Ishikawa (cell line): ENCODE measurements around the gene OR4D11.

ENCODE experiments used
- CEBPB ChIP-seq: IDR thresholded peaks from 2 replicates; pipeline ENCODE4 v1.6.1; 2012
- CREB1 ChIP-seq: IDR thresholded peaks from 2 replicates; pipeline ENCODE4 v1.6.1; 2012; ENCODE audit warnings: low read depth
- EGR1 ChIP-seq: IDR thresholded peaks from 2 replicates; pipeline ENCODE4 v1.6.1; 2012
- EP300 ChIP-seq: IDR thresholded peaks from 2 replicates; pipeline ENCODE4 v1.6.1; 2012; ENCODE audit warnings: borderline replicate concordance
- FOXM1 ChIP-seq: IDR thresholded peaks from 2 replicates; pipeline ENCODE4 v1.6.1; 2012; ENCODE audit warnings: low read depth, borderline replicate concordance
- NFIC ChIP-seq: IDR thresholded peaks from 2 replicates; pipeline ENCODE4 v1.6.1; 2012
- RAD21 ChIP-seq: IDR thresholded peaks from 2 replicates; pipeline ENCODE4 v1.6.1; 2012; ENCODE audit warnings: low read depth
- TAF1 ChIP-seq: IDR thresholded peaks from 2 replicates; pipeline ENCODE4 v1.6.1; 2012; ENCODE audit warnings: low read depth, mild to moderate bottlenecking
- TCF12 ChIP-seq: IDR thresholded peaks from 2 replicates; pipeline ENCODE4 v1.6.1; 2012; ENCODE audit warnings: low read depth
- TEAD4 ChIP-seq: IDR thresholded peaks from 2 replicates; pipeline ENCODE4 v1.6.1; 2012
- YY1 ChIP-seq: IDR thresholded peaks from 2 replicates; pipeline ENCODE4 v1.6.1; 2012; ENCODE audit warnings: low read depth
- ZBTB7A ChIP-seq: IDR thresholded peaks from 2 replicates; pipeline ENCODE4 v1.6.1; 2012; ENCODE audit warnings: low read depth
- TF ChIP-seq, protein P1 (sequence below): IDR thresholded peaks from 2 replicates; pipeline ENCODE4 v1.6.1; 2012; ENCODE audit warnings: low read depth, mild to moderate bottlenecking
- TF ChIP-seq, protein P2 (sequence below): IDR thresholded peaks from 2 replicates; pipeline ENCODE4 v1.6.1; 2012
- TF ChIP-seq, protein P3 (sequence below): IDR thresholded peaks from 2 replicates; pipeline ENCODE4 v1.6.1; 2012

The OR4D11 gene

DNA sequence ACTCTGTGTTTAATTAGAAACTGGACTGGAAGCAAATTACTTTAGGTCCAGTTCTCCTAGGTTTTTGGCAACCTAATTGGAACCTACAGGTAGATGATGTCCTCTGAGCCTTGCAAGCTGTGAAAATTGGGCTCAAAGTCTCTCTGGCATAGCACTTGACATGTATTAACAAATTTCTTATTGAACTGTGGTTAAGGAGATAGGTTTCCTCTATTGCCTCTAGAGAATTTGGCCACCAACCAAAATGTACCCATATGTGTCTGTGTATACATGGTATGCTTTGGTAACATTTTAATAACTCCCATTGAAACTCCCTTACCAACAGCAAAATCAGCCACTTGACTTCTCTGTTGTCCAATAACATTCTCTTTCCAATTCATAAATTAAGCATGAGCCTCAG, 30.4 kb upstream of the OR4D11 start, which contains the start of gene OR4D10:
Gene OR4D10, plus strand, starts transcription at position 301 of the 400 bp plus-strand sequence. CDS start 4,115 bp downstream, outside the sequence.
- TF ChIP-seq YY1: no peak
- TF ChIP-seq EGR1: no peak
- TF ChIP-seq TCF12: no peak
- TF ChIP-seq, protein P1, sequence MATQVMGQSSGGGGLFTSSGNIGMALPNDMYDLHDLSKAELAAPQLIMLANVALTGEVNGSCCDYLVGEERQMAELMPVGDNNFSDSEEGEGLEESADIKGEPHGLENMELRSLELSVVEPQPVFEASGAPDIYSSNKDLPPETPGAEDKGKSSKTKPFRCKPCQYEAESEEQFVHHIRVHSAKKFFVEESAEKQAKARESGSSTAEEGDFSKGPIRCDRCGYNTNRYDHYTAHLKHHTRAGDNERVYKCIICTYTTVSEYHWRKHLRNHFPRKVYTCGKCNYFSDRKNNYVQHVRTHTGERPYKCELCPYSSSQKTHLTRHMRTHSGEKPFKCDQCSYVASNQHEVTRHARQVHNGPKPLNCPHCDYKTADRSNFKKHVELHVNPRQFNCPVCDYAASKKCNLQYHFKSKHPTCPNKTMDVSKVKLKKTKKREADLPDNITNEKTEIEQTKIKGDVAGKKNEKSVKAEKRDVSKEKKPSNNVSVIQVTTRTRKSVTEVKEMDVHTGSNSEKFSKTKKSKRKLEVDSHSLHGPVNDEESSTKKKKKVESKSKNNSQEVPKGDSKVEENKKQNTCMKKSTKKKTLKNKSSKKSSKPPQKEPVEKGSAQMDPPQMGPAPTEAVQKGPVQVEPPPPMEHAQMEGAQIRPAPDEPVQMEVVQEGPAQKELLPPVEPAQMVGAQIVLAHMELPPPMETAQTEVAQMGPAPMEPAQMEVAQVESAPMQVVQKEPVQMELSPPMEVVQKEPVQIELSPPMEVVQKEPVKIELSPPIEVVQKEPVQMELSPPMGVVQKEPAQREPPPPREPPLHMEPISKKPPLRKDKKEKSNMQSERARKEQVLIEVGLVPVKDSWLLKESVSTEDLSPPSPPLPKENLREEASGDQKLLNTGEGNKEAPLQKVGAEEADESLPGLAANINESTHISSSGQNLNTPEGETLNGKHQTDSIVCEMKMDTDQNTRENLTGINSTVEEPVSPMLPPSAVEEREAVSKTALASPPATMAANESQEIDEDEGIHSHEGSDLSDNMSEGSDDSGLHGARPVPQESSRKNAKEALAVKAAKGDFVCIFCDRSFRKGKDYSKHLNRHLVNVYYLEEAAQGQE: no peak
- TF ChIP-seq, protein P2, sequence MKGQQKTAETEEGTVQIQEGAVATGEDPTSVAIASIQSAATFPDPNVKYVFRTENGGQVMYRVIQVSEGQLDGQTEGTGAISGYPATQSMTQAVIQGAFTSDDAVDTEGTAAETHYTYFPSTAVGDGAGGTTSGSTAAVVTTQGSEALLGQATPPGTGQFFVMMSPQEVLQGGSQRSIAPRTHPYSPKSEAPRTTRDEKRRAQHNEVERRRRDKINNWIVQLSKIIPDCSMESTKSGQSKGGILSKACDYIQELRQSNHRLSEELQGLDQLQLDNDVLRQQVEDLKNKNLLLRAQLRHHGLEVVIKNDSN: no peak
- no peak for TF ChIP-seq ZBTB7A
- TF ChIP-seq CEBPB: no peak
- no peak for TF ChIP-seq EP300
- TF ChIP-seq RAD21: no peak
- no peak for TF ChIP-seq TAF1
- TF ChIP-seq CREB1: no peak
- TF ChIP-seq, protein P3, sequence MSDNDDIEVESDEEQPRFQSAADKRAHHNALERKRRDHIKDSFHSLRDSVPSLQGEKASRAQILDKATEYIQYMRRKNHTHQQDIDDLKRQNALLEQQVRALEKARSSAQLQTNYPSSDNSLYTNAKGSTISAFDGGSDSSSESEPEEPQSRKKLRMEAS: no peak
- TF ChIP-seq NFIC: no peak
- no peak for TF ChIP-seq FOXM1
- no peak for TF ChIP-seq TEAD4

DNA sequence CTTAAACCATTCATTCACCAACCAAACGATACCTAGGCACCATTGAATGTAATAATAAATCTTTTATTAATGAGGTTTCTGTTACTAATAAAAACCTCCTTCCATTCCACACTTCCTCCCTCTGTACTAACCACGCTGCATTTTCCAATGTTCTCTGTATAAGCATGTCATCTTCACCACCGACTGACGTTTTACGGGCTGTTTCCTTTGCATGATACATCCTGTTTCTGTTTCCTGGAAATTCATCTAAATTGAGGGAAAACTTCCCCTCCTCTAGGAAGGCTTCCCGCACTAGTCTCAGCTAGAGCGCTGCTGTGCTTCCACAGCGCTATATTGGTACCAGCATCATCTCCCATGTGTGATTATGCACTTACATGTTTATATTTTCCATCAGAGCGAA, 28.2 kb upstream of the OR4D11 start:
- no peak for TF ChIP-seq TEAD4
- TF ChIP-seq, protein P2: no peak
- TF ChIP-seq FOXM1: no peak
- TF ChIP-seq TCF12: no peak
- TF ChIP-seq EP300: no peak
- TF ChIP-seq NFIC: no peak
- no peak for TF ChIP-seq RAD21
- TF ChIP-seq EGR1: no peak
- TF ChIP-seq CREB1: no peak
- TF ChIP-seq YY1: no peak
- TF ChIP-seq TAF1: no peak
- TF ChIP-seq ZBTB7A: no peak
- TF ChIP-seq CEBPB: no peak
- TF ChIP-seq, protein P3: no peak
- TF ChIP-seq, protein P1: no peak

DNA sequence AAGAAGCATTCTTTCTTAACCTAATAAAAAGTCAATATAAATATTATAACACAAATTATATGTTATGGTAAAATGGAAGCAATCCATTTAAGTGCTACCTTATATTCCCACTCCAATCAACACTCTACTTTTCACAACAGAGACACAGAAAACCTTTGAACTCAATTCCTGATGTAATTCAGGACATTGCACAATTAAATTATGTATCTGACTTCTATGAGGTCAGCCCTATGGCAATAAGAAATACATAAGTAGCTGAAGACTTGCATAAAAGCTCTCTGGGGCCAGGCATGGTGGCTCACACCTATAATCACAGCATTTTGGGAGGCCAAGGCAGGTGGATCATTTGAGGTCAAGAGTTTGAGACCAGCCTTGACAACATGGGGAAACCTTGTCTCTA, 23.5 kb upstream of the OR4D11 start:
- TF ChIP-seq CEBPB (no peak), FOXM1 (no peak)

DNA sequence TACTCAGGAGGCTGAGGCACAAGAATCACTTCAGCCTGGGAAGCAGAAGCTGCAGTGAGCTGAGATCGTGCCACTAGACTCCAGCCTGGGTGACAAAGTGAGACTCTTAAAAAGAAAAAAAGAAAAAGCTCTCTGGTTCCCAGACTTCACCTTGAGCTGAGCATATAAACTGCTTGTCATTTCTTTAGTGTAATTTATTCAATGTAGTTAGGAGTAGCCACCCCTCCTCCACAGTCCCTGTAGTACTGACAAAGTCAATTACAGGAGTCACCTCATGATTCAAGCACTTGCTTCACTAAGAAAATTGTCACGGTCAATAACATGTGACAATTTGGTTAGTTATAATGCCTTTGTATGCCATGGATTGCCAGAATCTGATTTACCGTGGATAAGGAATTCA, 23.0 kb upstream of the OR4D11 start:
- TF ChIP-seq RAD21: no peak
- TF ChIP-seq TAF1: no peak
- TF ChIP-seq, protein P3: no peak
- no peak for TF ChIP-seq CEBPB
- TF ChIP-seq EP300: no peak
- no peak for TF ChIP-seq YY1
- no peak for TF ChIP-seq CREB1
- TF ChIP-seq NFIC: no peak
- TF ChIP-seq FOXM1: no peak
- no peak for TF ChIP-seq TCF12
- no peak for TF ChIP-seq ZBTB7A
- no peak for TF ChIP-seq EGR1
- no peak for TF ChIP-seq TEAD4
- TF ChIP-seq, protein P1: no peak
